Spleen (tissue), 11 donors: ENCODE data around the gene HSF2. TPM values are rescaled to one million over a fixed set of nuclear protein-coding genes. Genes with fewer than 3 reads are reported as not detected.

ENCODE experiments used
- DNase-seq: peaks from one replicate; pipeline ENCODE4 v3.0.0-alpha.2; 2020
- H3K27ac ChIP-seq, 8 donors: fragments of 200-600 bp; sonication (generic) in 7 of 8; 1 replicate in 4 of 8; 2 replicates in 4 of 8; pipeline versions ENCODE4 v1.5.0 to v1.8.0; 2016 to 2021; ENCODE audit warnings: inconsistent platforms in 4 of 8, mild to moderate bottlenecking in 4 of 8, moderate library complexity in 1 of 8
- H3K27me3 ChIP-seq, 7 donors: fragments of 200-600 bp; sonication (generic) in 6 of 7; replicated peaks in 1 of 7; 1 replicate in 4 of 7; 2 replicates in 3 of 7; pipeline versions ENCODE4 v1.5.0 to v1.8.0; 2016 to 2021; ENCODE audit warnings: inconsistent platforms in 3 of 7, mild to moderate bottlenecking in 1 of 7
- H3K36me3 ChIP-seq, 6 donors: fragments of 200-600 bp; sonication (generic) in 5 of 6; 1 replicate in 4 of 6; 2 replicates in 2 of 6; pipeline versions ENCODE4 v1.5.0 to v1.8.0; 2016 to 2021; ENCODE audit warnings: inconsistent platforms in 2 of 6
- H3K4me1 ChIP-seq, 6 donors: fragments of 200-600 bp; sonication (generic) in 5 of 6; 1 replicate in 3 of 6; 2 replicates in 3 of 6; pipeline versions ENCODE4 v1.5.0 to v1.8.0; 2016 to 2021; ENCODE audit warnings: inconsistent platforms in 3 of 6
- H3K4me3 ChIP-seq, 8 donors: fragments of 200-600 bp; sonication (generic) in 7 of 8; 1 replicate in 4 of 8; 2 replicates in 4 of 8; pipeline versions ENCODE4 v1.5.0 to v1.8.0; 2016 to 2021; ENCODE audit warnings: inconsistent platforms in 4 of 8, mild to moderate bottlenecking in 4 of 8, moderate library complexity in 2 of 8
- H3K9me3 ChIP-seq, 8 donors: fragments of 200-600 bp; sonication (generic) in 7 of 8; 1 replicate in 4 of 8; 2 replicates in 4 of 8; pipeline versions ENCODE4 v1.5.0 to v1.8.0; 2016 to 2021; ENCODE audit warnings: inconsistent platforms in 4 of 8
- CTCF ChIP-seq, 11 experiments: fragments of 200-600 bp in 7 of 11; fragments of 450-650 bp in 4 of 11; sonication (generic) in 4 of 11; IDR thresholded peaks in 8 of 11; conservative IDR thresholded peaks in 3 of 11; 1 replicate in 7 of 11; 2 replicates in 4 of 11; pipeline versions ENCODE4 v1.4.0 to v1.8.0; 2016 to 2021; ENCODE audit warnings: antibody characterized with exemption in 11 of 11, inconsistent platforms in 4 of 11, mild to moderate bottlenecking in 1 of 11
- POLR2A ChIP-seq, 3 donors: fragments of 450-650 bp; IDR thresholded peaks; one replicate each; pipeline ENCODE4 v1.5.1; 2017; ENCODE audit warnings: antibody characterized with exemption in 3 of 3, mild to moderate bottlenecking in 1 of 3
- POLR2AphosphoS5 ChIP-seq, 3 donors: sonication (generic); formaldehyde crosslinking; IDR thresholded peaks; one replicate each; pipeline ENCODE4 v1.5.1; 2017; ENCODE audit warnings: antibody characterized with exemption in 3 of 3
- WGBS, 5 donors: extraction: QIAGEN DNeasy Blood & Tissue Kit in 3 of 5; methylation state at CpG; one replicate each; pipeline versions ENCODE4 v1.1.5 to v1.1.7; 2013 to 2018; 5-methylcytosine and 5-hydroxymethylcytosine counted together
- intact Hi-C: fragments of 100-400 bp; cut with DNase I; formaldehyde crosslinking; loops from one replicate; pipeline ENCODE4 v1.15.0; 2023; ENCODE audit warnings: low total_unique reads
- polyA plus RNA-seq, 3 donors: library from polyadenylated mRNA; stranded (reverse); fragments of 200-250 nt; gene quantifications; one replicate each; pipeline ENCODE4 v1.2.1, GENCODE V29; 2013
- total RNA-seq, 7 donors: library from RNA; depleted of rRNA in 3 of 7; stranded (reverse); fragments of >200 nt in 3 of 7; fragmentation: NEBNext Ultra II Directional in 4 of 7; extraction: Animal tissue kit (Norgen Biotek cat#: 25700) in 4 of 7; gene quantifications; one replicate each; pipeline versions ENCODE4 v1.1.0 to v1.2.1, GENCODE V29; 2016 to 2021
- donor health status: healthy with polysubstance abuse.
- donor health status: DM: no; HTN: no; CAD: no; lungs with moderate emphysema.
- donor health status: DM: no; HTN: no; CAD: no.
- donor health status: Bipolar disorder and iron deficiency.
- donor health status: healthy.
- donor health status: DM: no; HTN: no; CAD: no.
- donor health status: DM: yes; HTN: yes; CAD: no.

The HSF2 gene
- total and polyA plus RNA-seq, 10 donors, result 7.5 to 18.2 (median 10.6) TPM

- Histone ChIP-seq H3K4me3 (peak overlapping the region in 5 of 8 donors; percentile 7 to 94 (median 84)), H3K4me1 (peaks cover 10 to 50% (median 18%) of the 10 kb centered on the region in 6 donors), H3K27ac (peak overlapping the region in 7 of 8 donors; percentile 33 to 90 (median 88)), H3K27me3 (no peaks in the 10 kb centered on the region), H3K9me3 (no peaks in the 10 kb centered on the region), H3K36me3 (no peaks in the 10 kb centered on the region)
- WGBS, 5 donors, result 0 to 4% (median 0%) methylated on average over 2 of the region's 2 CpGs
- TF ChIP-seq POLR2A (IDR thresholded peaks at IDR 0.05), result no peak
- no peak for DNase-seq
- intact Hi-C loops, result no loop called here
Observed at GRCh38 chr6:122399055-122399347, 451 bp upstream of the HSF2 start.

- peak overlapping the region; percentile 69 to 97 (median 86) for H3K4me3 ChIP-seq
- intact Hi-C loops, result no loop called here
- peak overlapping the region; percentile 69 to 90 (median 84) for H3K27ac ChIP-seq
- H3K27me3 ChIP-seq, result no peaks in the 10 kb centered on the region
- peaks cover 10 to 54% (median 18%) of the 10 kb centered on the region in 6 donors for H3K4me1 ChIP-seq
- H3K9me3 ChIP-seq, result no peaks in the 10 kb centered on the region
- no peaks in the 10 kb centered on the region for H3K36me3 ChIP-seq
- no peak for TF ChIP-seq POLR2AphosphoS5 (IDR thresholded peaks at IDR 0.05)
- no peak for TF ChIP-seq POLR2A (IDR thresholded peaks at IDR 0.05)
- no peak for TF ChIP-seq CTCF (IDR thresholded peaks at IDR 0.05 in 8 of 11, conservative IDR thresholded peaks at IDR 0.05 in 3 of 11)
- no peak for DNase-seq
- WGBS, 5 donors, result 0 to 1% (median 0%) methylated on average over 17 to 20 of the region's 20 CpGs
Observed at GRCh38 chr6:122400121-122400450, 634 bp downstream of the HSF2 start.

- intact Hi-C loops, result no loop called here
- DNase-seq, result no peak
- no peaks in the 10 kb centered on the region for H3K9me3 ChIP-seq
- no peak for TF ChIP-seq POLR2AphosphoS5 (IDR thresholded peaks at IDR 0.05)
- no peak for TF ChIP-seq CTCF (IDR thresholded peaks at IDR 0.05 in 8 of 11, conservative IDR thresholded peaks at IDR 0.05 in 3 of 11)
- TF ChIP-seq POLR2A (IDR thresholded peaks at IDR 0.05), result no peak
- H3K27me3 ChIP-seq, result no peaks in the 10 kb centered on the region
- H3K27ac ChIP-seq, result peak overlapping the region in 3 of 8 donors; percentile 79 to 89 (median 88)
- no peaks in the 10 kb centered on the region for H3K36me3 ChIP-seq
- peaks cover 10 to 54% (median 18%) of the 10 kb centered on the region in 6 donors for H3K4me1 ChIP-seq
- H3K4me3 ChIP-seq, result peak overlapping the region; percentile 69 to 97 (median 86)
- 44 to 55% (median 49%) methylated on average over 4 of the region's 4 CpGs for WGBS, 5 donors
Observed at GRCh38 chr6:122400462-122401089, 1.1 kb downstream of the HSF2 start.

GRCh38 chr6:122401104-122401503 is 1.7 kb downstream of the HSF2 start:
- 85 to 96% (median 94%) methylated on average over 4 of the region's 4 CpGs for WGBS, 5 donors
- TF ChIP-seq CTCF (IDR thresholded peaks at IDR 0.05 in 8 of 11, conservative IDR thresholded peaks at IDR 0.05 in 3 of 11), result no peak
- no peak for DNase-seq
- peak overlapping the region in 3 of 8 donors; percentile 84 to 94 (median 88) for H3K4me3 ChIP-seq
- intact Hi-C loops, result no loop called here
- peaks cover 10 to 58% (median 18%) of the 10 kb centered on the region in 6 donors for H3K4me1 ChIP-seq
- no peaks in the 10 kb centered on the region for H3K36me3 ChIP-seq
- H3K27ac ChIP-seq, result no peak overlapping the region
- H3K27me3 ChIP-seq, result no peaks in the 10 kb centered on the region
- no peaks in the 10 kb centered on the region for H3K9me3 ChIP-seq

- no peak for DNase-seq
- H3K4me3 ChIP-seq, result no peak overlapping the region
- TF ChIP-seq CTCF (IDR thresholded peaks at IDR 0.05 in 8 of 11, conservative IDR thresholded peaks at IDR 0.05 in 3 of 11), result no peak
- no peak for TF ChIP-seq POLR2A (IDR thresholded peaks at IDR 0.05)
- intact Hi-C loops, result no loop called here
- 53 to 75% (median 70%) methylated on average over 2 of the region's 2 CpGs for WGBS, 5 donors
- H3K27me3 ChIP-seq, result no peaks in the 10 kb centered on the region
- no peaks in the 10 kb centered on the region for H3K9me3 ChIP-seq
- H3K36me3 ChIP-seq, result no peaks in the 10 kb centered on the region
- H3K4me1 ChIP-seq, result peaks cover 10 to 72% (median 16%) of the 10 kb centered on the region in 6 donors
- no peak overlapping the region for H3K27ac ChIP-seq
Observed at GRCh38 chr6:122404444-122404843, 5.0 kb downstream of the HSF2 start.
